CD4-positive, alpha-beta T cell treated with Interleukin-12 subunit alpha and Interleukin-12 subunit beta, for 1 hour (primary cell): Measurements from ENCODE around the gene MAGT1.
"Not testable (repeated sequence)": the region's sequence is repeated elsewhere in the genome, so short reads cannot be mapped to it uniquely, and the experiment has no call there.

Experiments used
- DNase-seq: peaks from one replicate; pipeline ENCODE4 v3.0.0-alpha.2; 2020

The MAGT1 gene

DNA sequence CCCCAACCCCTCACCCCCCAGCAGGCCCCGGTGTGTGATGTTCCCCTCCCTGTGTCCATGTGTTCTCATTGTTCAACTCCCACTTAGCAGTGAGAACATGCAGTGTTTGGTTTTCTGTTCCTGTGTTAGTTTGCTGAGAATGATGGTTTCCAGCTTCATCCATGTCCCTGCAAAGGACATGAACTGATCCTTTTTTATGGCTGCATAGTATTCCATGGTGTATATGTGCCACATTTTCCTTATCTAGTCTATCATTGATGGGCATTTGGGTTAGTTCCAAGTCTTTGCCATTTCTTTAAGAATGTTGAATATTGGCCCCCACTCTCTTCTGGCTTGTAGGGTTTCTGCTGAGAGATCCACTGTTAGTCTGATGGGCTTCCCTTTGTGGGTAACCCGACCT lies 73.2 kb downstream of the MAGT1 start:
- DNase-seq, result not testable (repeated sequence)

DNA sequence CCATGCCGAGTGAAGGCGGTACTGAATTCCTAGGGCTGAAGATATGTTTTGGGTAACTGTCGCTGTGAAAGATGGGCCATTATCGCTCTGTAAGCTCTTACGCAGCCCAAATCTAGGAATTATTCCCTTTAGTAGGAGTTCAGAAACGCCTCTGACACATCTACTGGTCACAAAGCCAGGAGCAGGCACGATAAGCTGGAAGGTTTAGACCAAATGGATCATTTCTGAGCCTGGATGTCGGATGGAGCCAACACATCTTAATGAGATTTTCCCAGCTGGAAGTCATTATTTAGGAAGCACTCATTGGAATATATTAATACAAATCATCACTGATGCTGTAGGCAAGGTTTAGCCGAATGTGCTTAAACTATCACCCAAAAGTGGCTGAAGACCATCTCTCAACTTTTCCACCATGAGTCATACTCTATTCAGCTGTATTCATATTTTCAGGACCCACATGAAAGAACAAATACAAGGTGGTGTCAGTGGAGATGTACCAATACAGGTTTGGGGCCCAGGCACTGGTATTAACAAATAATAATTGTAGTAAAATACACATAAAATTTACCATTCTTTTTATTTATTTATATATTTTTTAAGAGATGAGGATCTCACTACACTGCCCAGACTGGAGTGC lies 75.0 kb downstream of the MAGT1 start:
- no peak for DNase-seq

DNA sequence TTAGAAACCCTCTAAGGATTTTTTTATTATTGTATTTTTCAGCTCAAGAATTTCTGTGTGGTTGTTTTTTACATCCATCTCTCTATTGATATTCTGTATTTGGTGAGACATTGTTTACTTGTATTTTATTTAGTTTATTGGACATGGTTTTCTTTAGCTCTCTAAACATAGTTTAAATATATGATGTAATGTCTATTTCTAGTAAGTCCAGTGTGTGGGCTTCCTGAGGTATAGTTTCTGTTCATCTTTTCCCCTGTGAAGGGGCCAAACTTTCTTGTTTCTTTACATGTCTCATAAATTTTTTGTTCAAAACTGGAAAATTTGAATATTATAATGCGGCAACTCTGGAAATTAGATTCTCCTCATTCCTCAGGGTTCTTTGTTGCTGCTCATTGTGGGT lies 81.0 kb downstream of the MAGT1 start:
- DNase-seq, result no peak

DNA sequence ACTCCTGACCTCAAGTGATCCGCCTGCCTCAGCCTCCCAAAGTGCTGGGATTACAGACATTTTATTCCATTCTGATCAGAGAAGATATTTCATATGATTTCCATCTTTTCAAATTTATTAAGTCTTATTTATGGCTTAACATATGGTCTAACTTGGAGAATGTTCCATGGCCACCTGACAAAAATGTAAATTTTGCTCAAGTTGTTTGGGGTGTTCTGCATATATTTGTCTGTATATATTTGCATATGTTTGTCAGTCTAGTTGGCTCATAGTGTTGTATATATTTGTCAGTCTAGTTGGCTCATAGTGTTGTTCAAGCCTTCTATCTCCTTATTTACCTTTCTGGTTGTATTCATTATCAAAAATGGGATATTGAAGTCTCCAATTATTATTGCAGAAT lies 93.0 kb downstream of the MAGT1 start:
- no peak for DNase-seq

DNA sequence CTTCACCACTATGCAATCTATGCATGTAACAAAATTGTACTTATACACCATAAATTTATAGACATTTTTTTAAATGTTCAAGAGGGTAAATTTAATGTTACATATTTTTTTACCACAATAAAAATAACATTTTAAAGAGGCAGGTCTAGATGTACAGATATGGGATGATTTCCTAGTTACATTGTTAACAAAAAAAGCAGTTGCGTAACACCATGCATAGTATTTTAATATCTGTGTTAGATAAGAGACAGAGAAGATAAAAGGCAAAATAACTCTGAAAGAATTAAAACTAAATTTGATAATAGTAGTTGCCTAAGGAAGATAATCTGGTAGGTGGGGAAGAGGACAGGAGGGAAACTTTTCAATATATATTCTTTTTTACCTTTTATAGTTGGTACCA lies 100.1 kb downstream of the MAGT1 start:
- DNase-seq, result no peak

DNA sequence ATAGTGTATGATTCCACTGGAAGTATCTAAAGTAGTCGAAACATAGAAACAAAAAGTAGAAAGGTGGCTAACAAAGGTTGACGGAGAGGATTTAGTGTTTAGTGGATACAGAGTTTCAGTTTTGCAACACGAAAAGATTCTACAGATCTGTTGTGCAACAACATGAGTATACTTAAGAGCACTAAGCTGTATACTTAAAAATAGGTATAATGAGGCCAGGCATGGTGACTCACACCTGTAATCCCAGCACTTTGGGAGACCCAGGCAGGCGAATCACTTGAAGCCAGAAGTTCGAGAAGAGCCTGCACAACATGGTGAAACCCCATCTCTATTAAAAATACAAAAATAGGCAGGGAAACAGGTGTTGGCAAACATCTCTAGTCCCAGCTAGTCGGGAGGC lies 101.3 kb downstream of the MAGT1 start:
- no peak for DNase-seq

DNA sequence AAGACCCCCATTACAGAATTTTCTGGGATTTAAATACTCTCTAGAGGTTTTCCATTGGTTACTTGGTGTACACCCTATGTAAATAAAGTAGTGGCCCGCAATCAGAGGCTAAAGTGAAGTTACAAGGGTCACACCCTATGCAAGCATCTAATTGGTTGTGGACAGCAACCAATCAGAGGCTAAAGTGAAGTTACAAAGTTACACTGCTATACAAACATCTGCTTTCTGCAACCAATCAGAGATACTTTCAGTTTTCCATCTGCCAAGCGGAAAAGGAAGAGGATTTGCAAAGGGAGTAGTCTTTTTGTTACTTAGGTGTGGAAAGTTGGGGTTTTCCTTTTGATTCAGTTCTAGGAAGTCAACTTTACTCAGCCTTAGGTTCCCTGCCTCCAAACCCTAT lies 107.2 kb downstream of the MAGT1 start:
- peak; percentile 69 for DNase-seq

DNA sequence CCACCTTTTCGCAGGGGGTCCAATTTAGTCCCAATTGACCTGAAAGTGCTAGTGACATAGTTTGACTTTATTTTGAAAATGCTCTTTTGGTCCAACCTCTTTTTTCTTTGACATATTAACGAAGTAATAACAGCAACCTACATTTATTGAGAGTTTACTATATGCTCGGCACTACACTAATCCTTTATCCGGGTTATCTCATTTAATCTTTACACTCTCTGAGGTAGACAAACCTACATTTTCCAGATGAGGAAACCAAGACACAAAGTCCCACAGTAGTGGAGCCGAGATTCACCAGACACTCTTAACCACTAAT lies 108.9 kb downstream of the MAGT1 start:
- no peak for DNase-seq

DNA sequence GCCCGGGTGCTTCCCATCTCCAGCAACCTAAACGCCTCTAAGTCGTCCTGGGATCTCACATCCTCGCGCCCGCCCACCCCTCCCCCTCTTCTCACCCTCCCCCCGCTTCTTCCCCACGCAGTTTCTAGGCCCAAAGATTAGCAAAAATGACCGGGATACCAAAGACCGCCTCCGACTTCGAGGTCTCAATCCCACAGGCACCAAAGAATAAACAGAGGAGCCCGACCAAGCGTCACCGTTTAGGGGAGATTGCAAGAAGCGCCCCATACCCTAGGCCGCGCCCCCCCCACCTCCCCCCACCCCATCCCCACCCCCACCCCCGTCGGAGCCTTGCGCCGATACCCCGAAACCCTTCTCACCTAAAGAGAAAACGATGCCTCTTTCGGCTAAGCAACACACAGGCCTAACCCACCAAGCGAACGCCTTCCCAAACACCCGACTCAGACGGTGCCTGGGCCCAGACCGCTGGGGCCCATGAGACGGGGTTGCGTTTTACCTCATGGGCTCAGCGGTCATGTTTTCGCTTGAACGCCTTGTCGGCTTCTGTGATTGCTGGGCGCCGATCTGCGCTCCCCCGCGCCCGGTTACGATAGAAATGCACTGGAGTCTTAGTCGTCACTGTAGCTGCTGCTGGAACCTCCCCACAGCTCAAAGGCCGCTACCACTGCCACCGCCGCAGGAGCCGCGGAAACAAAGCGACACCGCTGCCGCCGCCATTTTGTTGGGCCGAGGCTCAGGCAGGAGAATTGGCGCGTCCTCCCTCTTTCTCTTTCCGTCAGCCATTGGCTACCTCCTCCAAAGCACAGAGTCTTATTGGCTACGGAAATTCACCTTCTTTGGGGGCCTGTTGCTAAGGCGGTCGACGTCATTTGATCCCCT lies 109.5 kb downstream of the MAGT1 start, which contains the start of gene ATRX:
Gene ATRX, minus strand, starts transcription at position 731 of the 879 bp plus-strand sequence. Its CDS starts 215 bp downstream, at position 516.
- peak; percentile 85 for DNase-seq

DNA sequence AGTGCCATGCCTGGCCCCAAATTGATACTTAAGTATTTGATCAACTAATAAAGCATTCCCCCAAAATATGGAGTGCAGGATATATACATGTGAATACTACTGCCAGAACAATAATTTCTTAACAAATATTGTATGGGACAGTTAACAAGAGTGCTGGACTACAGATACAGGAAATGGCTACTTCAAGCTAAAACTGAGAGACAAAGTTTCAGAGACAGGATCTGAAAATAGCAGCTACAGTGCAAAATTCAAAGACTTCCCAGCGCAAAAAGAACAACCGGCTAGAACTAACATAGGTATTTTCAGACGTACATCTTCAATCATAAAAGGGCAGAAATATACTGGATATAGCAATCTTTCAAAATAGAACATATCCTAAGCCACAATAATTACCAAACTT lies 115.5 kb downstream of the MAGT1 start:
- DNase-seq, result no peak

DNA sequence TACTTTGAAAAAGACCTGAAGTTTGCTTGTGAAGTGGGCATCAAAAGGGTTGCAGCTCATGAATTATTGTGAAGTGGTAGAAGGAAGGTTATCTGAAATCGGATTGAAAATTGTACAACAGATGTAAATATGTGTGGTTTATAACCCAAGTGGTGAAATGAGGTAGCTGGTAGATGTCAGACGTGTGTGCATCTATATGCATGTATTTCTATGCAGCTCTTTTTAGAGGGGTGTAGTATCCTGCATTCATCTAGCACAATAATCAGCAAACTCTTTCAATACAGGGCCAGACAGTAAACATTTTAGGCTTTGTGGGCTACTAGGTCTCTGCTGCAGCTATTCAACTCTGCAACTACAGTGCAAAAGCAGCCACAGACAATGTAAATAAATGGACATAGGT lies 118.6 kb downstream of the MAGT1 start:
- no peak for DNase-seq
